Measurements from ENCODE around the gene HAUS2. TPM values are rescaled to one million over a fixed set of nuclear protein-coding genes. Genes with fewer than 3 reads are reported as not detected.

HAUS2 gene
- total and polyA plus RNA-seq, 2 of the 4 experiments (the other 2 are of a cell fraction): 18.4 to 22.4 TPM

GRCh38 chr15:42575188-42576039 lies 26.8 kb downstream of the HAUS2 start, which contains the start of gene STARD9 (continued):
- TF ChIP-seq USF2 (IDR thresholded peaks at IDR 0.05; ENCODE audit: low read depth, low read length) (peak; percentile 43; the same call in 1 of the 2 replicates), POLR2A (IDR thresholded peaks at IDR 0.05; ENCODE audit: low read depth, low read length) (peak; percentile 29; the same call in 1 of the 2 replicates), MAFK (IDR thresholded peaks at IDR 0.05; ENCODE audit: low read depth, low read length) (no peak)

All from IMR-90 (cell line).